Duodenal mucosa (tissue), 2 donors: ENCODE measurements around the gene DYNLT1.
"Not testable (repeated sequence)": the region's sequence is repeated elsewhere in the genome, so short reads cannot be mapped to it uniquely, and the experiment has no call there.

Experiments
- H3K27ac ChIP-seq: one replicate; pipeline ENCODE4 v1.7.0; 2013; ENCODE audit warnings: low read depth, low read length
- H3K27me3 ChIP-seq, 2 donors: one replicate each; pipeline ENCODE4 v1.7.0; 2013; ENCODE audit warnings: low read length in 2 of 2, control low read depth in 1 of 2; ENCODE audit not compliant: insufficient read depth in 2 of 2, control insufficient read depth in 1 of 2
- H3K36me3 ChIP-seq, 2 donors: one replicate each; pipeline ENCODE4 v1.7.0; 2013; ENCODE audit warnings: low read length in 2 of 2, control low read depth in 1 of 2; ENCODE audit not compliant: insufficient read depth in 2 of 2, control insufficient read depth in 1 of 2
- H3K4me1 ChIP-seq, 2 donors: one replicate each; pipeline ENCODE4 v1.7.0; 2013; ENCODE audit warnings: low read length in 2 of 2, control low read depth in 1 of 2; ENCODE audit not compliant: insufficient read depth in 2 of 2, control insufficient read depth in 1 of 2
- H3K4me3 ChIP-seq, 2 donors: one replicate each; pipeline ENCODE4 v1.7.0; 2013; ENCODE audit warnings: low read length in 2 of 2, low read depth in 1 of 2
- H3K9ac ChIP-seq, 2 donors: one replicate each; pipeline ENCODE4 v1.7.0; 2013; ENCODE audit warnings: low read length in 2 of 2, low read depth in 1 of 2
- H3K9me3 ChIP-seq, 2 donors: one replicate each; pipeline ENCODE4 v1.7.0; 2013; ENCODE audit warnings: low read length in 2 of 2, control low read depth in 1 of 2; ENCODE audit not compliant: control insufficient read depth in 1 of 2

DYNLT1 gene

DNA sequence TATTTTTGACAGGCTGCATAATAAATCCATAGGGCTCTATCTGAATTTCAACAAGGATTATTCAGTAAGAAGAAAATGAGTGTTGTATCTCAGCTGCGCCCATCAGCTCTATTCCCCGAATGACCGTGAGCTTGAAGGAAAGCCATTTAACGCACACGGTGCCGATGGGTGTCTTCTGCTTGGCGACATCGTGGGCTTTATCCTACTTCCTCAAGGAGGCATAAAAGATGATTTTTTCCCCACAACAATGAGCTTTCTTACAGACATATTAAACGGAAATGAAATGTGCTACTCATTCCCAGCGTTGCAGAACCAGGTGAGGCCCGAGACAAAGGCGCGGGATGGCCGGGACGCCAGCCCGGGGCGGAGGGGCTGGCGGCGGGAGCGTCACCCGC lies 710 bp downstream of the DYNLT1 start:
- peaks cover 33 to 34% of the 10 kb centered on the region in 2 donors for H3K4me1 ChIP-seq
- H3K4me3 ChIP-seq, result peak overlapping the region; percentile 85 to 87
- peak overlapping the region; percentile 91 to 94 for H3K9ac ChIP-seq
- H3K27ac ChIP-seq, result peak overlapping the region; percentile 96
- no peaks in the 10 kb centered on the region for H3K27me3 ChIP-seq
- H3K36me3 ChIP-seq, result peaks cover 4 to 13% of the 10 kb centered on the region in 2 donors
- H3K9me3 ChIP-seq, result no peaks in the 10 kb centered on the region

GRCh38 chr6:158642097-158642601 lies 2.4 kb downstream of the DYNLT1 start:
- H3K27me3 ChIP-seq, result no peaks in the 10 kb centered on the region
- peak overlapping the region in 1 of 2 donors; percentile 20 for H3K9ac ChIP-seq
- H3K4me1 ChIP-seq, result peaks cover 30 to 34% of the 10 kb centered on the region in 2 donors
- peaks cover 10 to 20% of the 10 kb centered on the region in 2 donors for H3K36me3 ChIP-seq
- no peak overlapping the region for H3K27ac ChIP-seq
- no peaks in the 10 kb centered on the region for H3K9me3 ChIP-seq
- peak overlapping the region; percentile 16 to 87 for H3K4me3 ChIP-seq

DNA sequence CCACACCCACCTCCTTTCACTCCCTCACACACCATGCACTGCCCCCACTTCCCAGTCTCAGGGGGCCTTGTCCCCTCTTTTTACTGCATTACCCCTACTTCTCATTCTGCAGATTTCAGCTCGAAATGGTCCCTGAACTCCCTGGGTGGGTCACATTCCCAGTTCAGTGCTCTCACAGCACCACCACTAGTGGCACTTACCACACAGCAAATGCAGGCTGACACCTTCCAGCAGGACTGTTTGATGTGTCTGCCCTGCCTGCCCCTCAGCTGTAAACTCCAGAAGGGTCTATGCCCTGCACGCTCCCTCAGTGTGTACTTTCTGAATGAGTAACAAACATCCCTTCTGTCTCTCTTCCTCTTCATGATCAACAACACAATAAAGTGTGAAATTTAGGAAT lies 4.0 kb downstream of the DYNLT1 start:
- no peaks in the 10 kb centered on the region for H3K27me3 ChIP-seq
- H3K27ac ChIP-seq, result no peak overlapping the region
- H3K36me3 ChIP-seq, result peaks cover 19 to 31% of the 10 kb centered on the region in 2 donors
- H3K4me3 ChIP-seq, result no peak overlapping the region
- H3K4me1 ChIP-seq, result peaks cover 26 to 30% of the 10 kb centered on the region in 2 donors
- H3K9ac ChIP-seq, result no peak overlapping the region
- no peaks in the 10 kb centered on the region for H3K9me3 ChIP-seq

- no peaks in the 10 kb centered on the region for H3K9me3 ChIP-seq
- H3K27ac ChIP-seq, result no peak overlapping the region
- no peak overlapping the region for H3K4me3 ChIP-seq
- peaks cover 22 to 27% of the 10 kb centered on the region in 2 donors for H3K4me1 ChIP-seq
- H3K36me3 ChIP-seq, result peaks cover 21 to 38% of the 10 kb centered on the region in 2 donors
- no peaks in the 10 kb centered on the region for H3K27me3 ChIP-seq
- no peak overlapping the region for H3K9ac ChIP-seq
These were observed 5.5 kb downstream of the DYNLT1 start for GRCh38 chr6:158639056-158639455.

GRCh38 chr6:158638324-158638854 lies 6.2 kb downstream of the DYNLT1 start:
- Histone ChIP-seq H3K27me3 (no peaks in the 10 kb centered on the region), H3K9me3 (no peaks in the 10 kb centered on the region), H3K4me3 (no peak overlapping the region), H3K4me1 (peaks cover 22 to 27% of the 10 kb centered on the region in 2 donors), H3K9ac (no peak overlapping the region), H3K27ac (no peak overlapping the region), H3K36me3 (peaks cover 21 to 41% of the 10 kb centered on the region in 2 donors)

- Histone ChIP-seq H3K4me3 (no peak overlapping the region), H3K27ac (no peak overlapping the region), H3K27me3 (no peaks in the 10 kb centered on the region), H3K36me3 (peaks cover 21 to 46% of the 10 kb centered on the region in 2 donors), H3K4me1 (peaks cover 17 to 22% of the 10 kb centered on the region in 2 donors), H3K9ac (no peak overlapping the region), H3K9me3 (no peaks in the 10 kb centered on the region)
These were observed 7.8 kb downstream of the DYNLT1 start for GRCh38 chr6:158636778-158637177.

GRCh38 chr6:158635427-158636073 lies 9.0 kb downstream of the DYNLT1 start:
- no peak overlapping the region for H3K4me3 ChIP-seq
- no peaks in the 10 kb centered on the region for H3K27me3 ChIP-seq
- peaks cover 18 to 49% of the 10 kb centered on the region in 2 donors for H3K36me3 ChIP-seq
- no peaks in the 10 kb centered on the region for H3K9me3 ChIP-seq
- no peak overlapping the region for H3K27ac ChIP-seq
- H3K9ac ChIP-seq, result no peak overlapping the region
- H3K4me1 ChIP-seq, result peaks cover 20 to 30% of the 10 kb centered on the region in 2 donors

DNA sequence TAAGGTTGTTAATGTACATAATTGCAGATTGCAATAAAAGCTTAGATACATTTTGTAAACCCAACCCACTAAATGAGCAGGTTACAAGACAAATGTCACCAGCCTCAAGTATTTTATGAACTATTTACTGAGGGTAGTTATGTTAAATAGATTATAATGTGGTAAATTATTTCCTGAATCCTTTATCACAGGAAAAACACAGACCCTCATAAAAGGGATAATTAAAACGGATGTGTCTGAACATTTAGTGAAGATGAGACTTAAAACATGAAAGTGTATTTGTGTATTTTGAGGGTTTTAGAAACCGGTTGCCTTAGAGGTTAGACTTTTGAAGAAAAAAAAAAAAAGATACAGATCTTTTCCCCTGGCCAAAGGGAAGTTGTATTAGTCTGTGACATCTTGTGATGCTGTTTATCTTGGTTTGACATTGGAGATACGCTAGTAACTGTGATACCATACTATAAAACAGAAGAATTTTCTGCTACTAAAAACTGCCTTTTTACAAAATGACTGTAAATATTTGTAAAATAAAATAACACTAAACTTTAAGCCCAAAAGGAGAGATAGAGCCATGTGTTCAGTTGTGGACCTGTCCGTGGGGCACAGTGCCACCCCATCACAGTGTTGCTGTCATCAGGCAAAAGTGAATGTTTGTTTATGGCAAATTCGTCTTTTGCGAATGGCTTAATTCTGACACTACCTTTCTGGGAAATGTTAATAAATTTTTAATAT lies 9.7 kb downstream of the DYNLT1 start:
- no peak overlapping the region for H3K27ac ChIP-seq
- H3K9me3 ChIP-seq, result no peaks in the 10 kb centered on the region
- no peak overlapping the region for H3K9ac ChIP-seq
- peaks cover 24 to 28% of the 10 kb centered on the region in 2 donors for H3K4me1 ChIP-seq
- no peak overlapping the region for H3K4me3 ChIP-seq
- peaks cover 17 to 45% of the 10 kb centered on the region in 2 donors for H3K36me3 ChIP-seq
- no peaks in the 10 kb centered on the region for H3K27me3 ChIP-seq

GRCh38 chr6:158633127-158633526 lies 11.4 kb downstream of the DYNLT1 start:
- H3K36me3 ChIP-seq, result peaks cover 23 to 48% of the 10 kb centered on the region in 2 donors
- H3K4me1 ChIP-seq, result peaks cover 25 to 28% of the 10 kb centered on the region in 2 donors
- H3K9ac ChIP-seq, result no peak overlapping the region
- no peaks in the 10 kb centered on the region for H3K9me3 ChIP-seq
- H3K27me3 ChIP-seq, result no peaks in the 10 kb centered on the region
- no peak overlapping the region for H3K4me3 ChIP-seq
- H3K27ac ChIP-seq, result no peak overlapping the region

- Histone ChIP-seq H3K27ac (peak overlapping the region; percentile 26), H3K4me1 (peaks cover 25 to 28% of the 10 kb centered on the region in 2 donors), H3K36me3 (peaks cover 21 to 47% of the 10 kb centered on the region in 2 donors)
- H3K9ac ChIP-seq, H3K4me3 ChIP-seq, H3K27me3 ChIP-seq, H3K9me3 ChIP-seq: not testable (repeated sequence)
These were observed 11.9 kb downstream of the DYNLT1 start for GRCh38 chr6:158632538-158633119.
